Neural cell (in vitro differentiated cells): ENCODE measurements around the gene HPF1. TPM values are rescaled to one million over a fixed set of nuclear protein-coding genes. Genes with fewer than 3 reads are reported as not detected.

Source experiments
- H2AFZ ChIP-seq: fragments of 200-600, 300-800 bp; sonication (generic), shearing (Covaris generic); 2 replicates; pipeline ENCODE4 v1.6.0; 2014; ENCODE audit warnings: low read depth, mild to moderate bottlenecking, antibody characterized with exemption, low read length, moderate library complexity
- H3F3A ChIP-seq: fragments of 200-600 bp; shearing (Covaris generic); 2 replicates; pipeline ENCODE4 v1.6.1; 2016; ENCODE audit warnings: mild to moderate bottlenecking, moderate library complexity, mixed read lengths, antibody characterized with exemption, low read length; ENCODE audit not compliant: insufficient read depth, poor library complexity, severe bottlenecking
- H3K27ac ChIP-seq: fragments of 200-600, 300-800 bp; sonication (generic), shearing (Covaris generic); 2 replicates; pipeline ENCODE4 v1.5.1; 2014; ENCODE audit warnings: mild to moderate bottlenecking, low read length, moderate library complexity
- H3K27me3 ChIP-seq: fragments of 300-800, 200-600 bp; sonication (generic), shearing (Covaris generic); 2 replicates; pipeline ENCODE4 v1.6.0; 2014; ENCODE audit warnings: mild to moderate bottlenecking, low read depth, low read length, moderate library complexity; ENCODE audit not compliant: insufficient read depth
- H3K36me3 ChIP-seq: fragments of 300-800, 200-600 bp; sonication (generic), shearing (Covaris generic); 2 replicates; pipeline ENCODE4 v1.5.1; 2014; ENCODE audit warnings: mild to moderate bottlenecking, antibody characterized with exemption, low read length, moderate library complexity; ENCODE audit not compliant: insufficient read depth
- H3K4me2 ChIP-seq: fragments of 300-800, 200-600 bp; sonication (generic), shearing (Covaris generic); 2 replicates; pipeline ENCODE4 v1.6.0; 2014; ENCODE audit warnings: mild to moderate bottlenecking, low read length
- H3K4me3 ChIP-seq: fragments of 300-800, 200-600 bp; sonication (generic), shearing (Covaris generic); 2 replicates; pipeline ENCODE4 v1.5.1; 2014; ENCODE audit warnings: mild to moderate bottlenecking, low read length, moderate library complexity
- H3K79me2 ChIP-seq: fragments of 200-600 bp; shearing (Covaris generic); replicated peaks from 2 replicates; pipeline ENCODE4 v1.6.0; 2014; ENCODE audit warnings: mild to moderate bottlenecking, low read length, moderate library complexity; ENCODE audit not compliant: insufficient read depth
- H3K9ac ChIP-seq: fragments of 300-800, 200-600 bp; sonication (generic), shearing (Covaris generic); 2 replicates; pipeline ENCODE4 v1.6.1; 2016; ENCODE audit warnings: mild to moderate bottlenecking, low read length, mixed read lengths
- H3K9me2 ChIP-seq: fragments of 200-600 bp; shearing (Covaris generic); 2 replicates; pipeline ENCODE4 v1.6.1; 2016; ENCODE audit warnings: mild to moderate bottlenecking, low read length, mixed read lengths; ENCODE audit not compliant: insufficient read depth
- H3K9me3 ChIP-seq: fragments of 200-600, 300-800 bp; sonication (generic), shearing (Covaris generic); 2 replicates; pipeline ENCODE4 v1.6.1; 2016; ENCODE audit warnings: mild to moderate bottlenecking, mixed run types, low read length, moderate library complexity, mixed read lengths
- H4K20me1 ChIP-seq: fragments of 200-600 bp; shearing (Covaris generic); 2 replicates; pipeline ENCODE4 v1.6.1; 2016; ENCODE audit warnings: mild to moderate bottlenecking, mixed run types; ENCODE audit not compliant: insufficient read depth
- CTCF ChIP-seq: fragments of 450-650 bp; IDR thresholded peaks from 2 replicates; pipeline ENCODE4 v1.5.1; 2014; ENCODE audit warnings: antibody characterized with exemption, mild to moderate bottlenecking, moderate library complexity; ENCODE audit not compliant: poor library complexity, severe bottlenecking
- EP300 ChIP-seq: fragments of 450-650 bp; conservative IDR thresholded peaks from 2 replicates; pipeline ENCODE4 v1.6.1; 2014; ENCODE audit warnings: antibody characterized with exemption, mild to moderate bottlenecking, moderate library complexity; ENCODE audit not compliant: poor library complexity, severe bottlenecking
- EZH2 ChIP-seq: fragments of 200-600, 300-800 bp; shearing (Covaris generic), sonication (generic); IDR thresholded peaks from 2 replicates; pipeline ENCODE4 v1.6.1; 2014; ENCODE audit warnings: antibody characterized with exemption, low read length, borderline replicate concordance, mild to moderate bottlenecking; ENCODE audit not compliant: insufficient read depth, poor library complexity, severe bottlenecking
- MXI1 ChIP-seq: fragments of 450-650 bp; conservative IDR thresholded peaks from 2 replicates; pipeline ENCODE4 v1.6.1; 2014; ENCODE audit warnings: antibody characterized with exemption, mild to moderate bottlenecking; ENCODE audit not compliant: poor library complexity, severe bottlenecking
- POLR2AphosphoS5 ChIP-seq: IDR thresholded peaks from 2 replicates; pipeline ENCODE4 v1.6.1; 2012
- RAD21 ChIP-seq: fragments of 450-650 bp; conservative IDR thresholded peaks from 2 replicates; pipeline ENCODE4 v1.6.1; 2014; ENCODE audit warnings: antibody characterized with exemption, mild to moderate bottlenecking, moderate library complexity
- SMC3 ChIP-seq: fragments of 450-650 bp; conservative IDR thresholded peaks from 2 replicates; pipeline ENCODE4 v1.6.1; 2014; ENCODE audit warnings: antibody characterized with exemption, mild to moderate bottlenecking, moderate library complexity; ENCODE audit not compliant: poor library complexity
- TAF1 ChIP-seq: IDR thresholded peaks from 2 replicates; pipeline ENCODE4 v1.6.1; 2012; ENCODE audit warnings: low read depth
- polyA plus RNA-seq: library from polyadenylated mRNA; depleted of rRNA; stranded (reverse); fragments of >200 nt; gene quantifications from 2 replicates; pipeline ENCODE4 v1.2.3, GENCODE V29; 2014
- TF ChIP-seq, protein P1 (sequence below): IDR thresholded peaks from 2 replicates; pipeline ENCODE4 v1.6.1; 2012; ENCODE audit warnings: borderline replicate concordance

HPF1 gene
- polyA plus RNA-seq, 1 donor from 2014 or later, result 143 TPM

DNA sequence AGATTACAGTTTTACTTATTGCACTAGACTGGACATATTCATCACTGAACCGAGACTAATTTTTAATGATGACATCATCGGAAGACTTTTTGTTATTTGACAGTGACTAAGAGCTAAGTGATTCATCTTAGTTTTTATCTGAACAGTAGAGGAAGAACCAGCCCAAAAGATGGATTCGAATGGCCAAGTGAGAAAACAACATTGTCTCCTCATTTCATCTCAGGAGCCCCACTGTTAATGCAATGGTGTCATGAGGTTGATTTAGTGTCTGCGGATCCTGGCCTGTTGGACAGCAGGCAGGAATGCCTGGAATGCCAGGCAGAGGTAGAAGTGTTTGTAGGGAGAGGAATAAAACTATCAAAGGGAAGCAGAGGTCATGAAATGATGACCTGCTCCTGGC is 37.8 kb upstream of the HPF1 start:
- no peak overlapping the region for H2AFZ ChIP-seq
- TF ChIP-seq EP300, result no peak
- TF ChIP-seq, protein P1, sequence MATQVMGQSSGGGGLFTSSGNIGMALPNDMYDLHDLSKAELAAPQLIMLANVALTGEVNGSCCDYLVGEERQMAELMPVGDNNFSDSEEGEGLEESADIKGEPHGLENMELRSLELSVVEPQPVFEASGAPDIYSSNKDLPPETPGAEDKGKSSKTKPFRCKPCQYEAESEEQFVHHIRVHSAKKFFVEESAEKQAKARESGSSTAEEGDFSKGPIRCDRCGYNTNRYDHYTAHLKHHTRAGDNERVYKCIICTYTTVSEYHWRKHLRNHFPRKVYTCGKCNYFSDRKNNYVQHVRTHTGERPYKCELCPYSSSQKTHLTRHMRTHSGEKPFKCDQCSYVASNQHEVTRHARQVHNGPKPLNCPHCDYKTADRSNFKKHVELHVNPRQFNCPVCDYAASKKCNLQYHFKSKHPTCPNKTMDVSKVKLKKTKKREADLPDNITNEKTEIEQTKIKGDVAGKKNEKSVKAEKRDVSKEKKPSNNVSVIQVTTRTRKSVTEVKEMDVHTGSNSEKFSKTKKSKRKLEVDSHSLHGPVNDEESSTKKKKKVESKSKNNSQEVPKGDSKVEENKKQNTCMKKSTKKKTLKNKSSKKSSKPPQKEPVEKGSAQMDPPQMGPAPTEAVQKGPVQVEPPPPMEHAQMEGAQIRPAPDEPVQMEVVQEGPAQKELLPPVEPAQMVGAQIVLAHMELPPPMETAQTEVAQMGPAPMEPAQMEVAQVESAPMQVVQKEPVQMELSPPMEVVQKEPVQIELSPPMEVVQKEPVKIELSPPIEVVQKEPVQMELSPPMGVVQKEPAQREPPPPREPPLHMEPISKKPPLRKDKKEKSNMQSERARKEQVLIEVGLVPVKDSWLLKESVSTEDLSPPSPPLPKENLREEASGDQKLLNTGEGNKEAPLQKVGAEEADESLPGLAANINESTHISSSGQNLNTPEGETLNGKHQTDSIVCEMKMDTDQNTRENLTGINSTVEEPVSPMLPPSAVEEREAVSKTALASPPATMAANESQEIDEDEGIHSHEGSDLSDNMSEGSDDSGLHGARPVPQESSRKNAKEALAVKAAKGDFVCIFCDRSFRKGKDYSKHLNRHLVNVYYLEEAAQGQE, result no peak
- TF ChIP-seq EZH2, result no peak
- no peak for TF ChIP-seq TAF1
- no peak for TF ChIP-seq POLR2AphosphoS5
- no peak for TF ChIP-seq CTCF
- TF ChIP-seq MXI1, result no peak
- TF ChIP-seq SMC3, result no peak
- TF ChIP-seq RAD21, result no peak
- H3K9ac ChIP-seq, result no peak overlapping the region
- no peak overlapping the region for H3K4me2 ChIP-seq
- H4K20me1 ChIP-seq, result no peaks in the 10 kb centered on the region
- H3K79me2 ChIP-seq, result no peaks in the 10 kb centered on the region
- no peaks in the 10 kb centered on the region for H3F3A ChIP-seq
- H3K4me3 ChIP-seq, result no peak overlapping the region
- H3K27ac ChIP-seq, result no peak overlapping the region
- H3K9me3 ChIP-seq, result no peaks in the 10 kb centered on the region
- H3K27me3 ChIP-seq, result peaks cover 2% of the 10 kb centered on the region
- no peaks in the 10 kb centered on the region for H3K36me3 ChIP-seq
- no peaks in the 10 kb centered on the region for H3K9me2 ChIP-seq

- TF ChIP-seq MXI1 (peak; percentile 21), RAD21 (peak; percentile 69), SMC3 (peak; percentile 78), POLR2AphosphoS5 (no peak), TAF1 (no peak), CTCF (peak; percentile 79)
- TF ChIP-seq, protein P1, result peak; percentile 18
- H3K27ac ChIP-seq, result peak overlapping the region; percentile 21
Observed at GRCh38 chr4:169791527-169792156, 33.9 kb upstream of the HPF1 start.

More at GRCh38 chr4:169791527-169792156, 33.9 kb upstream of the HPF1 start:
- peak overlapping the region; percentile 65 for H3K4me3 ChIP-seq
- H3K9me2 ChIP-seq, result no peaks in the 10 kb centered on the region
- H3K9ac ChIP-seq, result peak overlapping the region; percentile 57
- H3K79me2 ChIP-seq, result no peaks in the 10 kb centered on the region
- H3K27me3 ChIP-seq, result peaks cover 30% of the 10 kb centered on the region
- no peaks in the 10 kb centered on the region for H4K20me1 ChIP-seq
- no peaks in the 10 kb centered on the region for H3F3A ChIP-seq
- H3K36me3 ChIP-seq, result no peaks in the 10 kb centered on the region
- H3K4me2 ChIP-seq, result peak overlapping the region; percentile 25
- peak overlapping the region; percentile 45 for H2AFZ ChIP-seq
- no peaks in the 10 kb centered on the region for H3K9me3 ChIP-seq
